ENCODE measurements around the gene CAPN15. TPM values are rescaled to one million over a fixed set of nuclear protein-coding genes. Genes with fewer than 3 reads are reported as not detected.

CAPN15 gene
- total and polyA plus RNA-seq, 8 donors, result 16.7 to 57.2 (median 27.1) TPM

DNA sequence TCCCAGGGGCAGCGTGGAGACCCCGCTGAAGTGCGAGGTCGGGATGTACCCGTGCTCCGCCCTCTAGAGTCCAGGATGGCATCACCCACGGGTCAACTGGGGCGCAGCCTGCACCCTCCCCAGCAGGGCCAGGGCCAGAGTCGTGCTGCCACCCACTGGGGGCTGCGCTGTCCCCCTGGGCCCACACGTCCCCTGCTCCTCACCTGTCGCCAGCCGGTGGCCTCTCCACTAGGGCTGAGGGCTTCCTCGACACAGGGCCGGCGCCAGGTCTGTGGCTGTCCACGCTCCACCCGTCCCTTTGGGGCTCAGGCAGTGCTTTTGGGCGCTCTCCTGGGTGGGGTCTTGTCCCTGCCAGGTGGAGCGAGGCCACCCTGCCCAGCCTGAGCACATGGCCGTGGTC is 21.1 kb downstream of the CAPN15 start:
- Histone ChIP-seq H3K27ac (no peak overlapping the region), H3K4me3 (no peak overlapping the region), H3K4me1 (peaks cover 0 to 3% of the 10 kb centered on the region in 2 donors), H3K36me3 (peaks cover 0 to 72% of the 10 kb centered on the region in 2 donors), H3K9me3 (no peaks in the 10 kb centered on the region), H3K27me3 (no peaks in the 10 kb centered on the region)
- ATAC-seq, result no peak
- DNase-seq, result no peak
- intact Hi-C loops (cut with DNase I), result no loop called here
- TF ChIP-seq, protein P1, sequence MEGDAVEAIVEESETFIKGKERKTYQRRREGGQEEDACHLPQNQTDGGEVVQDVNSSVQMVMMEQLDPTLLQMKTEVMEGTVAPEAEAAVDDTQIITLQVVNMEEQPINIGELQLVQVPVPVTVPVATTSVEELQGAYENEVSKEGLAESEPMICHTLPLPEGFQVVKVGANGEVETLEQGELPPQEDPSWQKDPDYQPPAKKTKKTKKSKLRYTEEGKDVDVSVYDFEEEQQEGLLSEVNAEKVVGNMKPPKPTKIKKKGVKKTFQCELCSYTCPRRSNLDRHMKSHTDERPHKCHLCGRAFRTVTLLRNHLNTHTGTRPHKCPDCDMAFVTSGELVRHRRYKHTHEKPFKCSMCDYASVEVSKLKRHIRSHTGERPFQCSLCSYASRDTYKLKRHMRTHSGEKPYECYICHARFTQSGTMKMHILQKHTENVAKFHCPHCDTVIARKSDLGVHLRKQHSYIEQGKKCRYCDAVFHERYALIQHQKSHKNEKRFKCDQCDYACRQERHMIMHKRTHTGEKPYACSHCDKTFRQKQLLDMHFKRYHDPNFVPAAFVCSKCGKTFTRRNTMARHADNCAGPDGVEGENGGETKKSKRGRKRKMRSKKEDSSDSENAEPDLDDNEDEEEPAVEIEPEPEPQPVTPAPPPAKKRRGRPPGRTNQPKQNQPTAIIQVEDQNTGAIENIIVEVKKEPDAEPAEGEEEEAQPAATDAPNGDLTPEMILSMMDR (IDR thresholded peaks at IDR 0.05), result no peak

DNA sequence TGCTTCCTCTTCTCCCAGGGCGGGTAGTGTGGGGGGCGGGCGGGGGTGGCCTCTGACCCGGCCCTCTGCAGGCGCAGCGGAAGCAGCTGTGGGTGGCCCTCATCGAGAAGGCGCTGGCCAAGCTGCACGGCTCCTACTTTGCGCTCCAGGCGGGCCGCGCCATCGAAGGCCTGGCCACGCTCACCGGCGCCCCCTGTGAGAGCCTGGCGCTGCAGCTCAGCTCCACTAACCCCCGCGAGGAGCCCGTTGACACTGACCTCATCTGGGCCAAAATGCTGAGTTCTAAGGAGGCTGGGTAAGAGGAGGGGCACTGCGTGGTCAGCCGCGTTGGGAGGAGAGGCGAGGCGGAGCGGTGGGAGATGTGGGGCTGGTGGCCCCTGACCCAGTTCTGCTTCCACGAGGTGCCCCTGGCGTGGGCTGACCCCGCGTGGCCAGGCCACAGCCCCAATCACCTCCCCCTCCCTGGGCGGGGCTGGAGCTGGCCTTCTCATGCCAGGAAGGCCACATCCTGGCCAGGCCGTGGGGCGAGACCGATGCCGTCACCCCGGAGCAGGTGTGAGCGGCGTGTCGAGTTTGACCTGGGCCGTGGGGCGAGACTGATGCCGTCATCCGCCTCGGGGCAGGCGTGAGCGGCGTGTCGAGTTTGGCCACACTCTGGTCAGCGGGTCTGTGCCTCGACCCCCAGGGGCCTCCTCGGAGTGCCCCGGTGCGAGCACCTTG is 22.2 kb downstream of the CAPN15 start:
- no peak overlapping the region for H3K27ac ChIP-seq
- H3K27me3 ChIP-seq, result no peaks in the 10 kb centered on the region
- no peak for ATAC-seq
- DNase-seq, result no peak
- intact Hi-C loops (cut with DNase I), result no loop called here
- H3K9me3 ChIP-seq, result no peaks in the 10 kb centered on the region
- TF ChIP-seq, protein P1 (IDR thresholded peaks at IDR 0.05), result no peak
- H3K4me1 ChIP-seq, result peaks cover 0 to 3% of the 10 kb centered on the region in 2 donors
- H3K36me3 ChIP-seq, result peaks cover 0 to 80% of the 10 kb centered on the region in 2 donors
- H3K4me3 ChIP-seq, result no peak overlapping the region

DNA sequence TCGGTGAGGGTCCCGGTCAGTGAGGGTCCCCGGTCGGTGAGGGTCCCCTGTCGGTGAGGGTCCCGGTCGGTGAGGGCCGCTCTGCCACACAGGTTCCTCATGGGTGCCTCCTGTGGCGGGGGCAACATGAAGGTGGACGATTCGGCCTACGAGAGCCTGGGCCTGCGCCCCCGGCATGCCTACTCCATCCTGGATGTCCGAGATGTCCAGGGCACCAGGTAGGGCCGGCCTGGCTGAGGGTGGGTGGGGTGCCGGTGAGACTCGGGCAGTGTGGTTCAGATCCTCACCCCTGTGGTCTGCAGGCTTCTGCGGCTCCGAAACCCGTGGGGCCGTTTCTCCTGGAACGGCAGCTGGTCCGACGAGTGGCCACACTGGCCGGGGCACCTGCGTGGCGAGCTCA is 23.7 kb downstream of the CAPN15 start:
- ATAC-seq (no peak), DNase-seq (no peak)
- H3K36me3 ChIP-seq, result peaks cover 0 to 74% of the 10 kb centered on the region in 2 donors
- peaks cover 0 to 3% of the 10 kb centered on the region in 2 donors for H3K4me1 ChIP-seq
- no peak overlapping the region for H3K4me3 ChIP-seq
- H3K27ac ChIP-seq, result no peak overlapping the region
- TF ChIP-seq, protein P1 (IDR thresholded peaks at IDR 0.05), result no peak
- H3K9me3 ChIP-seq, result no peaks in the 10 kb centered on the region
- no peaks in the 10 kb centered on the region for H3K27me3 ChIP-seq
- intact Hi-C loops (cut with DNase I), result no loop called here

DNA sequence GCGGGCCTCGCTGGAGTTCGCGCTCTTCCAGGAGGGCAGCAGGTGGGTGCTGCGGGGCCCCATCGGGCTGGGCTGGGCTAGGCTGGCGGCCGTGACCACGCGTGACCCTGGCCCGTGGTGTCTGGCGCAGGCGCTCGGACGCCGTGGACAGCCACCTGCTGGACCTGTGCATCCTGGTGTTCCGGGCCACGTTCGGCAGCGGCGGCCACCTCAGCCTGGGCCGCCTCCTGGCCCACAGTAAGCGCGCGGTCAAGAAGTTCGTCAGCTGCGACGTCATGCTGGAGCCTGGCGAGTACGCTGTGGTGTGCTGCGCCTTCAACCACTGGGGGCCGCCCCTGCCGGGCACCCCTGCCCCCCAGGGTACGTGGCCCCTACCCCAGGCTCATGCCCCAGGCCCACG is 24.7 kb downstream of the CAPN15 start:
- no peaks in the 10 kb centered on the region for H3K4me1 ChIP-seq
- peaks cover 0 to 4% of the 10 kb centered on the region in 2 donors for H3K27me3 ChIP-seq
- TF ChIP-seq, protein P1 (IDR thresholded peaks at IDR 0.05), result no peak
- intact Hi-C loops (cut with DNase I), result no loop called here
- no peak overlapping the region for H3K27ac ChIP-seq
- ATAC-seq (no peak), DNase-seq (no peak)
- no peak overlapping the region for H3K4me3 ChIP-seq
- H3K9me3 ChIP-seq, result no peaks in the 10 kb centered on the region
- H3K36me3 ChIP-seq, result peaks cover 0 to 66% of the 10 kb centered on the region in 2 donors

DNA sequence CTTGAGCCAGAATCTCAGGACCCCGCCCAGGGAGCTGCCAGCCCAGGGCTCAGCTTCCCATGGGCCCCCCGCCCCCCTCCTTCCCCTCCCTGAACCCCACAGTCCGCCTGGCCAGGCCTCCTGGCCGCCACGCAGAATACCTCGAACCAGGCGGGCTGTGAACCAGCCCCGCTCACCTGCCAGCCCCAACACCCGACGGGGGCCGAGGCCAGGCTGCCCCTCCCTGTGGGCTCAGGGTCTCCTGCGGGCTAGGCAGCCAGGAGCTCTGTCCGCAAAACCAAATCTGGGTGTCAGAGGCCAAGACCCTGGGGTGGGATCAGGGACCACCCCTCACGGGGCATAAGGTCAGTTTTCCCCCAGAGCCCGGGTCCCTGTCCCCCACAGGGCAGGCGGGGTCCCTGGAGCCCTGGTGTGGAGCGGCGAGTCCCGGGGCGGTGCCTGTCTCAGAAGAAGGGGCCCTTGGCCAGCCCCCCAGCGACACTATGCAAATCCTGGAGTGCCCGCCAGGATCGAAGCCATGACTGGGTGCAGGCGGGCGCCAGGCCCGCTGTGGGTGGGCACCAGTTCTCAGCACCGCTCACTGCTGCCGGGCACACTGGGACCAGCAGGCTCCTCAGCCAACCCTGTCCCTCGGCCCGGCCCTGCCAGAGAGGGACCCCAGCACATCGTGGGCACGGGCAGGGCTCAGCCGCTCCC is 26.2 kb downstream of the CAPN15 start:
- H3K4me1 ChIP-seq, result no peaks in the 10 kb centered on the region
- H3K27me3 ChIP-seq, result peaks cover 4 to 20% of the 10 kb centered on the region in 2 donors
- no peaks in the 10 kb centered on the region for H3K9me3 ChIP-seq
- DNase-seq (no peak), ATAC-seq (no peak)
- no peak overlapping the region for H3K27ac ChIP-seq
- intact Hi-C loops (cut with DNase I), result no loop called here
- TF ChIP-seq, protein P1 (IDR thresholded peaks at IDR 0.05), result no peak
- H3K4me3 ChIP-seq, result no peak overlapping the region
- H3K36me3 ChIP-seq, result peaks cover 0 to 51% of the 10 kb centered on the region in 2 donors
